Prostate gland (tissue), 2 donors: ENCODE measurements around the gene PPP1R15B.

Source experiments
- CTCF ChIP-seq, 4 experiments: fragments of 200-600 bp in 2 of 4; fragments of 450-650 bp in 2 of 4; sonication (generic) in 2 of 4; IDR thresholded peaks; 1 replicate in 3 of 4; 2 replicates in 1 of 4; pipeline ENCODE4 v1.5.1; 2016 to 2019; ENCODE audit warnings: antibody characterized with exemption in 4 of 4, mild to moderate bottlenecking in 2 of 4, moderate library complexity in 2 of 4
- POLR2A ChIP-seq: fragments of 450-650 bp; IDR thresholded peaks from one replicate; pipeline ENCODE4 v1.6.1; 2016; ENCODE audit warnings: antibody characterized with exemption, mild to moderate bottlenecking

- TF ChIP-seq CTCF (IDR thresholded peaks at IDR 0.05) = no peak
- no peak for TF ChIP-seq POLR2A
These were observed 26.8 kb downstream of the PPP1R15B start for GRCh38 chr1:204384636-204385352.
